NCI-H2107 (cell line): ENCODE results near the gene TRIM41.
"Not testable (repeated sequence)": the region's sequence is repeated elsewhere in the genome, so short reads cannot be mapped to it uniquely, and the experiment has no call there.

Experiments used
- DNase-seq: peaks from one replicate; lab custom pipeline; 2025; lab: John Stamatoyannopoulos, UW

The TRIM41 gene

GRCh38 chr5:181193656-181194055, 29.4 kb upstream of the TRIM41 start:
- no peak for DNase-seq

- DNase-seq = no peak
These were observed 28.4 kb upstream of the TRIM41 start for GRCh38 chr5:181194489-181195248.

GRCh38 chr5:181195249-181195761, 27.8 kb upstream of the TRIM41 start:
- no peak for DNase-seq

GRCh38 chr5:181197326-181197951, 25.6 kb upstream of the TRIM41 start:
- no peak for DNase-seq

- DNase-seq = no peak
These were observed 24.9 kb upstream of the TRIM41 start for GRCh38 chr5:181198106-181198685.

- no peak for DNase-seq
These were observed 24.1 kb upstream of the TRIM41 start for GRCh38 chr5:181198905-181199519.

GRCh38 chr5:181199881-181200638, 23.0 kb upstream of the TRIM41 start:
- DNase-seq = no peak

GRCh38 chr5:181200816-181201215, 22.3 kb upstream of the TRIM41 start:
- no peak for DNase-seq

- DNase-seq = no peak
These were observed 19.9 kb upstream of the TRIM41 start for GRCh38 chr5:181203093-181203711.

- no peak for DNase-seq
These were observed 19.3 kb upstream of the TRIM41 start for GRCh38 chr5:181203777-181204112.

- no peak for DNase-seq
These were observed 18.8 kb upstream of the TRIM41 start for GRCh38 chr5:181204113-181204825.

GRCh38 chr5:181204826-181205760, 18.0 kb upstream of the TRIM41 start, which contains the start of gene TRIM7:
TSS of gene TRIM7 (minus strand) at chr5:181205196. CDS start at chr5:181205110, 86 bp downstream.
- DNase-seq = no peak

- no peak for DNase-seq
These were observed 17.1 kb upstream of the TRIM41 start for GRCh38 chr5:181205761-181206649.

- DNase-seq = no peak
These were observed 15.7 kb upstream of the TRIM41 start for GRCh38 chr5:181207214-181207959.

GRCh38 chr5:181207960-181208253, 15.2 kb upstream of the TRIM41 start:
- no peak for DNase-seq

GRCh38 chr5:181209006-181209405, 14.1 kb upstream of the TRIM41 start:
- not testable (repeated sequence) for DNase-seq

GRCh38 chr5:181210148-181210547, 12.9 kb upstream of the TRIM41 start:
- not testable (repeated sequence) for DNase-seq

- not testable (repeated sequence) for DNase-seq
These were observed 12.4 kb upstream of the TRIM41 start for GRCh38 chr5:181210698-181211097.
